Effector memory CD8-positive, alpha-beta T cell (primary cell): ENCODE measurements around the gene CGAS.
"Not testable (repeated sequence)": the region's sequence is repeated elsewhere in the genome, so short reads cannot be mapped to it uniquely, and the experiment has no call there.

ENCODE experiments used
- ATAC-seq: fragments of 150-1000 bp; cut with Tn5 transposase; replicated peaks from 2 replicates; pipeline ENCODE4 v1.10.0; 2021; ENCODE audit warnings: mild to moderate bottlenecking, moderate library complexity
- DNase-seq, 3 experiments: peaks; one replicate each; pipeline ENCODE4 v3.0.0; 2021
- H3K27ac Mint-ChIP-seq, 2 donors: one replicate each; pipeline ENCODE4 v1.8.0; 2022; ENCODE audit warnings: mild to moderate bottlenecking in 2 of 2, mixed read lengths in 2 of 2, moderate library complexity in 2 of 2
- H3K27me3 Mint-ChIP-seq, 2 donors: one replicate each; pipeline ENCODE4 v1.8.0; 2022; ENCODE audit warnings: mixed read lengths in 2 of 2
- H3K36me3 Mint-ChIP-seq: one replicate; pipeline ENCODE4 v1.8.0; 2022; ENCODE audit warnings: mild to moderate bottlenecking, moderate library complexity, mixed read lengths; ENCODE audit not compliant: insufficient read depth
- H3K4me1 Mint-ChIP-seq, 2 donors: one replicate each; pipeline ENCODE4 v1.8.0; 2022; ENCODE audit warnings: low read depth in 2 of 2, mixed read lengths in 2 of 2
- H3K4me3 Mint-ChIP-seq, 2 donors: one replicate each; pipeline ENCODE4 v1.8.0; 2022; ENCODE audit warnings: mild to moderate bottlenecking in 2 of 2, mixed read lengths in 2 of 2, moderate library complexity in 2 of 2
- H3K9me3 Mint-ChIP-seq, 2 donors: one replicate each; pipeline ENCODE4 v1.8.0; 2022; ENCODE audit warnings: mixed read lengths in 2 of 2
- total RNA-seq, 9 experiments: gene quantifications; one replicate each; lab custom pipeline; 2026; lab: John Stamatoyannopoulos, UW

Gene CGAS
- 25.2 to 90.6 (median 43.4) reads per million in 9 experiments for total RNA-seq

DNA sequence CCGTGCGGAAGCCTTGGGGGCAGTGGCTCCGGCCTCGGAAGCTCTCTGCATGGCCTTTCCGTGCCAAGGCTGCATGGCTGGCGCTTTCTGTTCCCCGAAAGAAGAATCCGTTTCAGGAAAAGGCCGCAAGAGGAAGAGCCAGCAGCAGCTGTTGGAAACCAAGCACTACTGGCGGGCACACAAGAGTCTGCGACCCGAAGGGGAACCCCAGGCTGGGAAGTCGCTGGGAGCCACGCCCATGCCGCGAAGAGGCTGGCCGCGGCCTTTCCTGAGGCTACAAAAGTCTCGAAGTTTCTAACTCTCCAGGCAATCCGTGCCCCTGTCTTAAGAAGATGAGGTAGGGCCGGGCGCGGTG, at the start of gene CGAS:
Gene CGAS, minus strand, starts transcription at position 191 of the 355 bp plus-strand sequence. Its CDS starts 116 bp downstream, at position 75.
- ATAC-seq, result peak; percentile 86
- Mint-ChIP-seq H3K36me3 (peaks cover 49% of the 10 kb centered on the region), H3K4me3 (peak within 1 kb of the TSS; percentile 80 to 94), H3K9me3 (no peaks in the 10 kb centered on the region), H3K27me3 (no peaks in the 10 kb centered on the region), H3K27ac (peak within 1 kb of the TSS; percentile 95 to 98), H3K4me1 (peaks cover 13 to 32% of the 10 kb centered on the region in 2 donors)
- DNase-seq, result peak; percentile 67 to 71 (median 68)

DNA sequence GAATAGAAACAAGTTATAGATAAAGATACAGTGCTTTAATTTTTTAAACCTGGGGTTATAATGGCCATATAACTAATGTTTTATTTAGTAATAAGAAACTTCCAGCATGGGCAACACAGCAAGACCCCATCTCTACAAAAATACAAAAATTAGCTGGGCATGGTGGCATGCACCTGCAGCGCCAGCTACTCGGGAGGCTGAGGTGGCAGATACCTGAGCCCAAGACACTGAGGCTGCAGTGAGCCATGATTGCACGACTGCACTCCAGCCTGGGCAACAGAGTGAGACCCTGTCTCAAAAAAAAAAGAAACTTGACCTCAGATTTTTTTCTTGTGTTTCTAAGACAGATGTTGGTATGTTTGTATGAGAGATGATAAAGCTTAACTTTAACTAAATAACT, 45.8 kb upstream of the CGAS start:
- DNase-seq (no peak), ATAC-seq (no peak)
- Mint-ChIP-seq H3K36me3 (peaks cover 84% of the 10 kb centered on the region), H3K9me3 (no peaks in the 10 kb centered on the region), H3K4me1 (no peaks in the 10 kb centered on the region), H3K4me3 (no peak overlapping the region), H3K27me3 (no peaks in the 10 kb centered on the region), H3K27ac (no peak overlapping the region)

DNA sequence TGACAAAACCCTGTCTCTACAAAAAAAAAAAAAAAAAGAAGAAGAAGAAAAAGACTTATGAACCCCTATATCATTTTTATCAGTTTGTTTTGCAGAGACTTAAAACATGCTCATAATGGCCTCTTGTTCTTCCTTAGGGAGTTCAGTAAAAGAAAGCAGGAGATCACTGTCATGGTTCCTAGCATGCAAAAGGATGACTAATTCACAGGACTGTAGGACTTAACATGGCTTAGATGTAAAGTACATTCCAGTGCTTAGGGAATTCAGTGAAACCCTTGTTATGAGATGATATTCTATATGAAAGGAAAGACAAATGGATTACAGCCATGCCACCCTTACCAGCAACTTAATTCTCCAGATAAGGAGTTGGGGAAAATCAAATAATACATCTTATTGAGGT, 39.3 kb upstream of the CGAS start:
- H3K36me3 Mint-ChIP-seq, result peaks cover 78% of the 10 kb centered on the region
- H3K9me3 Mint-ChIP-seq, result no peaks in the 10 kb centered on the region
- no peaks in the 10 kb centered on the region for H3K27me3 Mint-ChIP-seq
- no peak overlapping the region for H3K4me3 Mint-ChIP-seq
- ATAC-seq (no peak), DNase-seq (no peak)
- peak overlapping the region in 1 of 2 donors; percentile 49 for H3K27ac Mint-ChIP-seq
- no peaks in the 10 kb centered on the region for H3K4me1 Mint-ChIP-seq

DNA sequence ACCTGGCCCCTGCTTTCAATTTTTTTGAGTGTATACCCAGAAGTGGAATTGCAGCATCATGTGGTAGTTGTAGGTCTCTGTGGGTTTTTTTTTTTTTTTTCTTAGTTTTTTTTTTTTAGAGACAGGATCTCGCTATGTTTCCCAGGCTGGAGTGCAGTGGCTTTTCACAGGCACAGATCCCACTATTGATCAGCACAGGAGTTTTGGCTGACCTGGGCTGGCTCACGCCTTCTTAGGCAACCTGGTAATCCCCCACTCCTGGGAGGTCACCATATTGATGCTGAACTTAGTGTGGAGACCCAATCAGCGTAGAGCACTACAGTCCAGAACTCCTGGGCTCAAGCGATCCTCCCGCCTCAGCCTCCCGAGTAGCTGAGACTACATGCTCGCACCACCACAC, 35.4 kb upstream of the CGAS start:
- Mint-ChIP-seq H3K4me1 (peaks cover 0 to 1% of the 10 kb centered on the region in 2 donors), H3K9me3 (no peaks in the 10 kb centered on the region), H3K27ac (no peak overlapping the region), H3K4me3 (no peak overlapping the region), H3K27me3 (no peaks in the 10 kb centered on the region), H3K36me3 (peaks cover 84% of the 10 kb centered on the region)
- ATAC-seq (no peak), DNase-seq (no peak)

DNA sequence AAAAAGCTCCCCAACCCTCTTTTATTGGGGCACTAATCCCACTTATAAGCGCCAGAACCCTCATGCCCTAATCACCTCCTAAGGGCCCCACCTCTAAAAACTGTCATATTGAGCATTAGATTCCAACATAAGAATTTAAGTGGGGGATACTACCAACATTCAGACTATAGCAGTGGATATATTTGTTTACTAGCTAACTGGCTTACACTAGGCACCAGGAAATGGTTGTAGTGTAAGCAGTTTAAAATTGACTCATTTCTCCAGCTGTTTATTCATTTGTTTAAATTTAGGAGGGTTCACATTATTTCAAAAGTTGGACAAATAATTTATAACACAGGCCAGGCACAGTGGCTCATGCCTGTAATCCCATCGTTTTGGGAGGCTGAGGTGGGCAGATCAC, 32.3 kb upstream of the CGAS start:
- ATAC-seq, result no peak
- DNase-seq, result no peak
- Mint-ChIP-seq H3K4me1 (peaks cover 1 to 4% of the 10 kb centered on the region in 2 donors), H3K27ac (no peak overlapping the region), H3K36me3 (peaks cover 91% of the 10 kb centered on the region), H3K9me3 (no peaks in the 10 kb centered on the region), H3K27me3 (no peaks in the 10 kb centered on the region), H3K4me3 (no peak overlapping the region)

DNA sequence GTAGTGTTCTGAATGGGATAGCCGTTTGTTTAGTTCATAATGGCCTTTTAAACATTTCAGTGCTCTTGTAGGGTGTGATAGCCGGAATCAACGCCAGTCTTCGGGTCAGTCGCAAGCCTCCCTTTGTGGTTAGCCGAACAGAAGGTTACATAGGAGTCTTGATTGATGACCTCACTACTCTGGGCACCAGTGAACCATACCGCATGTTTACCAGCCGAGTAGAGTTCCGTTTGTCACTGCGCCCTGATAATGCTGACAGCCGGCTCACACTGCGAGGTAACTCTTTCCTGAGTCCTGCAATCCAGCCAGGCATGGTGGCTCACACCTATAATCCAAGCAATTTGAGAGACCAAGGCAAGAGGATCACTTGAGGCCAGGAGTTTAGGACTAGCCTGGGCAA, 29.9 kb upstream of the CGAS start:
- ATAC-seq, result no peak
- H3K4me3 Mint-ChIP-seq, result no peak overlapping the region
- H3K9me3 Mint-ChIP-seq, result no peaks in the 10 kb centered on the region
- H3K27me3 Mint-ChIP-seq, result no peaks in the 10 kb centered on the region
- peaks cover 88% of the 10 kb centered on the region for H3K36me3 Mint-ChIP-seq
- peaks cover 1 to 4% of the 10 kb centered on the region in 2 donors for H3K4me1 Mint-ChIP-seq
- DNase-seq, result no peak
- H3K27ac Mint-ChIP-seq, result no peak overlapping the region

DNA sequence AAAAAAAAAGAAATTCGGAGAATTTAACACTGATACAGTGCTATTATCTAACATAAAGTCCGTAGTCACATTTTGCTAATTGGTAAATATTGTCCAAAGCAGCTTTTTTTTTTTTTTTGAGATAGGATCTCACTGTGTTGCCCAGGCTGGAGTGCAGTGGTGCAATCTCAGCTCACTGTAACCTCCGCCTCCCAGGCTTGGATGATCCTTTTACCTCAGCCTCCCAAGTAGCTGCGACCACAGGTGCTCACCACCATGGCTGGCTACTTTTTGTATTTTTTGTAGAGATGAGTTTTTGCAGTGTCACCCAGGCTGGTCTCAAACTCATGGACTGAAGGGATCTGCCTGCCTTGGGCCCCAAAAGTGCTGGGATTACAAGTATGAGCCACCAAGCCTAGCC, 25.3 kb upstream of the CGAS start:
- no peaks in the 10 kb centered on the region for H3K27me3 Mint-ChIP-seq
- H3K9me3 Mint-ChIP-seq, result no peaks in the 10 kb centered on the region

DNA sequence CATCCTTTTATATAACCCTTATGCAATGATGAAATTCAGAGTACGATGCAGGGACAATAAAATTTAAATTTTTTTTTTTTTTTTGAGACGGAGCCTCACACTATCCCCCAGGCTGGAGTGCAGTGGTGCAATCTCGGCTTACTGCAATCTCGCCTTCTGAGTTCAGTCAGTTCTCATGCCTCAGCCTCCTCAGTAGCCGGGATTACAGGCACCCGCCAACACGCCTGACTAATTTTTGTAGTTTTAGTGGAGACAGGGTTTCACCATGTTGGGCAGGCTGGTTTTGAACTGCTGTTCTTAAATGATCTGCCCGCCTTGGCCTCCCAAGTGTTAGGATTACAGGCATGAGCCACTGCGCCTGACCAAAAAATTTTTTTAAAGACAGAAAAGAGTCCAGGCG, 24.6 kb upstream of the CGAS start:
- H3K4me3 Mint-ChIP-seq, result no peak overlapping the region
- no peak for ATAC-seq
- H3K36me3 Mint-ChIP-seq, result peaks cover 88% of the 10 kb centered on the region
- H3K27me3 Mint-ChIP-seq, result no peaks in the 10 kb centered on the region
- peaks cover 0 to 8% of the 10 kb centered on the region in 2 donors for H3K4me1 Mint-ChIP-seq
- H3K9me3 Mint-ChIP-seq, result no peaks in the 10 kb centered on the region
- H3K27ac Mint-ChIP-seq, result no peak overlapping the region
- no peak for DNase-seq

More for the DNA sequence above, 25.3 kb upstream of the CGAS start:
- peaks cover 89% of the 10 kb centered on the region for H3K36me3 Mint-ChIP-seq
- H3K4me1 Mint-ChIP-seq, result peaks cover 0 to 4% of the 10 kb centered on the region in 2 donors
- ATAC-seq (no peak), DNase-seq (no peak)
- H3K4me3 Mint-ChIP-seq, result no peak overlapping the region
- H3K27ac Mint-ChIP-seq, result peak overlapping the region in 1 of 2 donors; percentile 41

DNA sequence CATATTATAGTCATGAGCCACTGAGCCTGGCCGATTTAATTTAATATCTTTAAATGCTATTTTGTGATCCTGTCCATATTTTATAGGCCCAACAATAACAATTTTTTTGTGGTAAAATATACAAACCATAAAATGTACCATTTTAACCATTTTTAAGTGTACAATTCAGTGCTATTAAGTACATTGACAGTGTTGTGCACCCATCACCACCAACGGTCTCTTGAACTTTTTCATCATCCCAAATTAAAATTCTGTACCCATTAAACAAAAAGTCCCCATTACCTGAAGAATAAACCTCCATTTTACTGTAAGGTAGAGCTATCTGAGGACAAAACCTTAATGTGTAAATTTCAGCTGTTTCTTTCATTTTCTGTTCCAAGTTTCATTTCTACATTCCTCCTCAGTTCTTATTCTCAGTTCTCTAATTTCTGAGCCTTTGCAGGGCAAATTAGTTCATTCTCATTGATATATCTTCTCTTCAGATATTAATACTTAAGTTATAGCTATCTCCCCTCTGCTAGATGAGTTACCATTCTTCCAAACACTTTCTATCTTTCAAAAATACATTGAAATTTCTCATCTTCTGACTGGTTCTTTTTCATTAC, 19.7 kb upstream of the CGAS start:
- H3K4me1 Mint-ChIP-seq, result peaks cover 0 to 17% of the 10 kb centered on the region in 2 donors
- peaks cover 83% of the 10 kb centered on the region for H3K36me3 Mint-ChIP-seq
- no peaks in the 10 kb centered on the region for H3K27me3 Mint-ChIP-seq

DNA sequence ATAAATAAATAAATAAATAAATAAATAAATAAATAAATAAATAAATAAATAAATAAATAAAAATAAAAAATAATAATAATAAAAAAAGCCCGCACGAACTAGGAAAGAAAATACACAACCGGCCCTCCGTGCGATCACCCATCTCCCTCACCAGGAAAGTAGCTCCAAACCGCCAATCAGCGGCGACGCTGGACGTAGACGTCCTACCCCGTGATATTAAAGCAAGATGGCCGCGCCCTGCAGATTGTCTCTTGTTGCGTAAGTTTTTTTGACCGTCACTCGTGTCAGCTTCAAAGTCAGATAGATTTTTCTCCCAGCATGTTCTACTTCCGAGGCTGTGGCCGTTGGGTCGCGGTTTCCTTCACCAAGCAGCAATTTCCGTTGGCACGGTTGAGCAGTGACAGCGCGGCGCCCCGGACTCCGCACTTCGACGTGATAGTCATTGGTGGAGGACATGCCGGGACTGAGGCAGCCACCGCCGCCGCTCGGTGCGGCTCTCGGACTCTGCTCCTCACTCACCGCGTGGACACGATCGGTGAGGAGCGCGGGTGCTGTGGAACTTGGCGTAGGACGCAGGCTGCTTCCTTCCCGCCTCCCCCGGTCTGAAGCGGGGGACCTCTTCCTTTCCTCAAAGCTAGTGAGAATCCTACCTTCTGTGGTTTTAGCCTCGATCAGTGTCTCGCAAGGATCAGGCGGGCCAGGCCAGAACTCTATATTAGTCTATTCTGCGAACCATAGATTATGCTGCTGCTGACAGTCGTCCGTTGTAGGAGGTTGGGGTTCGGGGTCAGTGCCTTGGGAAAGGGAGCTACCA, 9.6 kb upstream of the CGAS start, which contains the start of gene MTO1:
Gene MTO1, plus strand, starts transcription at position 201 of the 814 bp plus-strand sequence. Its CDS starts 118 bp downstream, at position 319.
- Mint-ChIP-seq H3K36me3 (peaks cover 44% of the 10 kb centered on the region), H3K4me3 (peak within 1 kb of the TSS; percentile 88), H3K9me3 (no peaks in the 10 kb centered on the region), H3K27me3 (no peaks in the 10 kb centered on the region), H3K4me1 (peaks cover 21 to 22% of the 10 kb centered on the region in 2 donors), H3K27ac (peak within 1 kb of the TSS; percentile 96 to 98)
- ATAC-seq (peak; percentile 89), DNase-seq (peak; percentile 78 to 80 (median 78))

More for the DNA sequence above, 19.7 kb upstream of the CGAS start:
- DNase-seq, result no peak
- Mint-ChIP-seq H3K4me3 (peak overlapping the region; percentile 43 to 53), H3K27ac (peak overlapping the region; percentile 71 to 90), H3K9me3 (no peaks in the 10 kb centered on the region)
- no peak for ATAC-seq

DNA sequence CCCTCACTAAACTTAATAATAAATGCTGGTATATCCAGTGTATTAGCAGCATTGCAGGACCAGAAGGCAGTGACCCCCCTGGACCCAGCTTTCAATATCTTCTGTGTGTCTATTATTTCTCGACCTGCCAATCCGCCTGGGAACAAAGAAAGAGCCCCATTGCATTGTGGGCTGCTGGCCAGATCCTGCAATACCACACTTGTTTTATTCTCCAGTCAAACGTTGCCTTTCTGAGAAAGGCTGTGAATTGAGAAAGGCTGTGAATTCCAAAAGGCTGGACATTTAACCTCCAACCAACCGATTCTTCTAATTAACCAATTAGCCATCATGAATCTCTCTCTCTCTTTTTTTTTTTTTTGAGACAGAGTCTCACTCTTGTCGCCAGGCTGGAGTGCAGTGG, 8.0 kb upstream of the CGAS start:
- Mint-ChIP-seq H3K4me1 (peaks cover 15 to 16% of the 10 kb centered on the region in 2 donors), H3K27me3 (no peaks in the 10 kb centered on the region), H3K36me3 (peaks cover 28% of the 10 kb centered on the region), H3K27ac (peak overlapping the region; percentile 71 to 98), H3K9me3 (no peaks in the 10 kb centered on the region), H3K4me3 (peak overlapping the region; percentile 88)
- ATAC-seq (no peak), DNase-seq (no peak)

DNA sequence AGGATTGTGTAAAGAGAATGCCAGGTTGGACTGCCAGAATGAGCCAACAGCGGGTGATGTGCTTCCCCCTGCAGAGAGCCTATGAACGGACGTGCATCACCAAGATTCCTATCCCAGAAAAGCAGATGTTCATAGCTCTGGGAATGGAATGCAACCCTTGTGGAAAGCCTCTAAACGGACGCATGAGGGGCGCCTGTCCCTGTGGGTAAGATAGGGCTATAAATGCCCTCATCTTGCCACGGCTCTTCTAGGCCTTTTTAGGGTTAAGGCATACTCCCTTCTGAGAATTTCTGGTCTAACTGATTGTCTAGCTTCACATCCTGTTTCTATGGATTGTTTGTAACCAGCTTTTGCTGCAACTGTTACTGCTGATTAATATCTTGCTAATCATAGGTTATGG, 7.4 kb upstream of the CGAS start:
- H3K27ac Mint-ChIP-seq, result peak overlapping the region; percentile 71 to 98
- peak overlapping the region in 1 of 2 donors; percentile 12 for H3K4me3 Mint-ChIP-seq
- peaks cover 27% of the 10 kb centered on the region for H3K36me3 Mint-ChIP-seq
- H3K4me1 Mint-ChIP-seq, result peaks cover 15 to 16% of the 10 kb centered on the region in 2 donors
- not testable (repeated sequence) for DNase-seq, H3K9me3 Mint-ChIP-seq, H3K27me3 Mint-ChIP-seq, ATAC-seq

DNA sequence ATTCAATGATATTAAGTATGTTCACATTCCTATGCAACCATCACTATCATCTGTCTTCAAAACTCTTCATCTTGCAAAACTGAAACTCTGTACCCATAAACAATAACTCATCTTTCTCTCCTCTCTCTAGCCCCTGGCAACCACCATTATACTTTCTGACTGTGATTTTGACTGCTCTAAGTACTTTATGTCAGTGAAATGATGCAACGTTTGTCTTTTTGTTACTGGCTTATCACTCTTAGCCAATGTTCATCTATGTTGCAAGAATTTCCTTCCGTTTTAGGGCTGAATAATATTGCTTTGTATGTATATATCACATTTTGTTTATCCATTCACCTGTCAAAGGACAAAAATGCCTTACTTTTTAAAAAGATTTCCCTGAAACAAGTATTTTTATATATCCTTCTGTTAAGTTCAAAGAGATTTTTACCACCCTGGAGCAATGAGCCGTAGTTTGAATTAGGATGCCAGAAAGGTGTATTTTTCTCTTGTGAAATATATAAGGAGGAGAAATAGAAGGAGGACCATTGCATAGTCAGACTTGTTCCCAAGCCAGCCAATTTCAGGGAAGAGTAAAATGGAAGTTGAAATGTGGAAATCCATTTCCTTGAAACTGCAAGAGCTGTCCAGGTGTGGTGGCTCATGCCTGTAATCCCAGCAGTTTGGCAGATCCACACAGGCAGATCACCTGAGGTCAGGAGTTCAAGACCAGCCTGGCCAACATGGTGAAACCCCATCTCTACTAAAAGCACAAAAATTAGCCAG, 4.0 kb upstream of the CGAS start:
- H3K36me3 Mint-ChIP-seq, result peaks cover 19% of the 10 kb centered on the region
- H3K4me1 Mint-ChIP-seq, result peaks cover 4 to 9% of the 10 kb centered on the region in 2 donors
- H3K4me3 Mint-ChIP-seq, result no peak overlapping the region
- no peaks in the 10 kb centered on the region for H3K9me3 Mint-ChIP-seq
- no peak for ATAC-seq
- no peaks in the 10 kb centered on the region for H3K27me3 Mint-ChIP-seq
- H3K27ac Mint-ChIP-seq, result peak overlapping the region in 1 of 2 donors; percentile 25
- DNase-seq, result no peak
